ENCODE data around the gene TSEN15. TPM values are rescaled to one million over a fixed set of nuclear protein-coding genes. Genes with fewer than 3 reads are reported as not detected.
A peak's percentile ranks its signal among the peaks of the same experiment; 100 is the strongest.

TSEN15 gene
- total and polyA plus RNA-seq, 2 of the 13 experiments (the other 11 are each of a cell fraction or from before 2014, with no cell fraction given): 25.6 to 35.8 TPM

DNA sequence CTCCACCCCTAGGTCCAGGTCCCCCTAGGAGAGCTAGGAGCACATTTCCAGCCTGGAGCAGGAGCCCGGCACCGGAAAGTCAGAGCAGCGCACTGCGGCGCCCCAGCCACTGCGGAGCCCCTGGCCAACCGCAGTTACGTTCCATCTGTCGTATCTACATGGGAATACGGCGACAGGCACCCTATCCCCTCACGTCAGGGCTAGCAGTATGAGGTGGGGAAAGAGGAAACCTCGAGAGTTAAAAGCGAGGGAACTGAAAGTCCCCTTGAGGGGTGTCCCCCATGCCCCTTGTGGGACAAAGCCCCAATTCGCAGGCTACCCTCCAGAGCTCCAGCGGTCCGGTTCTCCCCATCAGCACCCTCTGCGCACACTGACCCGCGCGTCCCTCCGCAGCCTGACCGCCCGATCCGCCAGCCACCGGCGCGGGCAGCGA lies 15.0 kb upstream of the TSEN15 start (continued):
- TF ChIP-seq, protein P1, sequence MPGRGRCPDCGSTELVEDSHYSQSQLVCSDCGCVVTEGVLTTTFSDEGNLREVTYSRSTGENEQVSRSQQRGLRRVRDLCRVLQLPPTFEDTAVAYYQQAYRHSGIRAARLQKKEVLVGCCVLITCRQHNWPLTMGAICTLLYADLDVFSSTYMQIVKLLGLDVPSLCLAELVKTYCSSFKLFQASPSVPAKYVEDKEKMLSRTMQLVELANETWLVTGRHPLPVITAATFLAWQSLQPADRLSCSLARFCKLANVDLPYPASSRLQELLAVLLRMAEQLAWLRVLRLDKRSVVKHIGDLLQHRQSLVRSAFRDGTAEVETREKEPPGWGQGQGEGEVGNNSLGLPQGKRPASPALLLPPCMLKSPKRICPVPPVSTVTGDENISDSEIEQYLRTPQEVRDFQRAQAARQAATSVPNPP (CRISPR knock-in tag; IDR thresholded peaks at IDR 0.05): no peak
- TF ChIP-seq ZNF768 (CRISPR knock-in tag; IDR thresholded peaks at IDR 0.05): 0 out of 2 replicates have a peak, but pooled peaks have one; percentile 12
- TF ChIP-seq, protein P2, sequence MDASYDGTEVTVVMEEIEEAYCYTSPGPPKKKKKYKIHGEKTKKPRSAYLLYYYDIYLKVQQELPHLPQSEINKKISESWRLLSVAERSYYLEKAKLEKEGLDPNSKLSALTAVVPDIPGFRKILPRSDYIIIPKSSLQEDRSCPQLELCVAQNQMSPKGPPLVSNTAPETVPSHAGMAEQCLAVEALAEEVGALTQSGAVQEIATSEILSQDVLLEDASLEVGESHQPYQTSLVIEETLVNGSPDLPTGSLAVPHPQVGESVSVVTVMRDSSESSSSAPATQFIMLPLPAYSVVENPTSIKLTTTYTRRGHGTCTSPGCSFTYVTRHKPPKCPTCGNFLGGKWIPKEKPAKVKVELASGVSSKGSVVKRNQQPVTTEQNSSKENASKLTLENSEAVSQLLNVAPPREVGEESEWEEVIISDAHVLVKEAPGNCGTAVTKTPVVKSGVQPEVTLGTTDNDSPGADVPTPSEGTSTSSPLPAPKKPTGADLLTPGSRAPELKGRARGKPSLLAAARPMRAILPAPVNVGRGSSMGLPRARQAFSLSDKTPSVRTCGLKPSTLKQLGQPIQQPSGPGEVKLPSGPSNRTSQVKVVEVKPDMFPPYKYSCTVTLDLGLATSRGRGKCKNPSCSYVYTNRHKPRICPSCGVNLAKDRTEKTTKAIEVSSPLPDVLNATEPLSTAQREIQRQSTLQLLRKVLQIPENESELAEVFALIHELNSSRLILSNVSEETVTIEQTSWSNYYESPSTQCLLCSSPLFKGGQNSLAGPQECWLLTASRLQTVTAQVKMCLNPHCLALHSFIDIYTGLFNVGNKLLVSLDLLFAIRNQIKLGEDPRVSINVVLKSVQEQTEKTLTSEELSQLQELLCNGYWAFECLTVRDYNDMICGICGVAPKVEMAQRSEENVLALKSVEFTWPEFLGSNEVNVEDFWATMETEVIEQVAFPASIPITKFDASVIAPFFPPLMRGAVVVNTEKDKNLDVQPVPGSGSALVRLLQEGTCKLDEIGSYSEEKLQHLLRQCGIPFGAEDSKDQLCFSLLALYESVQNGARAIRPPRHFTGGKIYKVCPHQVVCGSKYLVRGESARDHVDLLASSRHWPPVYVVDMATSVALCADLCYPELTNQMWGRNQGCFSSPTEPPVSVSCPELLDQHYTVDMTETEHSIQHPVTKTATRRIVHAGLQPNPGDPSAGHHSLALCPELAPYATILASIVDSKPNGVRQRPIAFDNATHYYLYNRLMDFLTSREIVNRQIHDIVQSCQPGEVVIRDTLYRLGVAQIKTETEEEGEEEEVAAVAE (CRISPR knock-in tag; IDR thresholded peaks at IDR 0.05; ENCODE audit: borderline replicate concordance): no peak
- TF ChIP-seq, protein P3, sequence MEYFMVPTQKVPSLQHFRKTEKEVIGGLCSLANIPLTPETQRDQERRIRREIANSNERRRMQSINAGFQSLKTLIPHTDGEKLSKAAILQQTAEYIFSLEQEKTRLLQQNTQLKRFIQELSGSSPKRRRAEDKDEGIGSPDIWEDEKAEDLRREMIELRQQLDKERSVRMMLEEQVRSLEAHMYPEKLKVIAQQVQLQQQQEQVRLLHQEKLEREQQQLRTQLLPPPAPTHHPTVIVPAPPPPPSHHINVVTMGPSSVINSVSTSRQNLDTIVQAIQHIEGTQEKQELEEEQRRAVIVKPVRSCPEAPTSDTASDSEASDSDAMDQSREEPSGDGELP (IDR thresholded peaks at IDR 0.05; ENCODE audit: borderline replicate concordance, low read depth): no peak
- TF ChIP-seq, protein P4, sequence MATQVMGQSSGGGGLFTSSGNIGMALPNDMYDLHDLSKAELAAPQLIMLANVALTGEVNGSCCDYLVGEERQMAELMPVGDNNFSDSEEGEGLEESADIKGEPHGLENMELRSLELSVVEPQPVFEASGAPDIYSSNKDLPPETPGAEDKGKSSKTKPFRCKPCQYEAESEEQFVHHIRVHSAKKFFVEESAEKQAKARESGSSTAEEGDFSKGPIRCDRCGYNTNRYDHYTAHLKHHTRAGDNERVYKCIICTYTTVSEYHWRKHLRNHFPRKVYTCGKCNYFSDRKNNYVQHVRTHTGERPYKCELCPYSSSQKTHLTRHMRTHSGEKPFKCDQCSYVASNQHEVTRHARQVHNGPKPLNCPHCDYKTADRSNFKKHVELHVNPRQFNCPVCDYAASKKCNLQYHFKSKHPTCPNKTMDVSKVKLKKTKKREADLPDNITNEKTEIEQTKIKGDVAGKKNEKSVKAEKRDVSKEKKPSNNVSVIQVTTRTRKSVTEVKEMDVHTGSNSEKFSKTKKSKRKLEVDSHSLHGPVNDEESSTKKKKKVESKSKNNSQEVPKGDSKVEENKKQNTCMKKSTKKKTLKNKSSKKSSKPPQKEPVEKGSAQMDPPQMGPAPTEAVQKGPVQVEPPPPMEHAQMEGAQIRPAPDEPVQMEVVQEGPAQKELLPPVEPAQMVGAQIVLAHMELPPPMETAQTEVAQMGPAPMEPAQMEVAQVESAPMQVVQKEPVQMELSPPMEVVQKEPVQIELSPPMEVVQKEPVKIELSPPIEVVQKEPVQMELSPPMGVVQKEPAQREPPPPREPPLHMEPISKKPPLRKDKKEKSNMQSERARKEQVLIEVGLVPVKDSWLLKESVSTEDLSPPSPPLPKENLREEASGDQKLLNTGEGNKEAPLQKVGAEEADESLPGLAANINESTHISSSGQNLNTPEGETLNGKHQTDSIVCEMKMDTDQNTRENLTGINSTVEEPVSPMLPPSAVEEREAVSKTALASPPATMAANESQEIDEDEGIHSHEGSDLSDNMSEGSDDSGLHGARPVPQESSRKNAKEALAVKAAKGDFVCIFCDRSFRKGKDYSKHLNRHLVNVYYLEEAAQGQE (IDR thresholded peaks at IDR 0.05; ENCODE audit: borderline replicate concordance in 1 of 2, low read depth in 1 of 2, low read length in 2 of 2): no peak
- TF ChIP-seq, protein P5, sequence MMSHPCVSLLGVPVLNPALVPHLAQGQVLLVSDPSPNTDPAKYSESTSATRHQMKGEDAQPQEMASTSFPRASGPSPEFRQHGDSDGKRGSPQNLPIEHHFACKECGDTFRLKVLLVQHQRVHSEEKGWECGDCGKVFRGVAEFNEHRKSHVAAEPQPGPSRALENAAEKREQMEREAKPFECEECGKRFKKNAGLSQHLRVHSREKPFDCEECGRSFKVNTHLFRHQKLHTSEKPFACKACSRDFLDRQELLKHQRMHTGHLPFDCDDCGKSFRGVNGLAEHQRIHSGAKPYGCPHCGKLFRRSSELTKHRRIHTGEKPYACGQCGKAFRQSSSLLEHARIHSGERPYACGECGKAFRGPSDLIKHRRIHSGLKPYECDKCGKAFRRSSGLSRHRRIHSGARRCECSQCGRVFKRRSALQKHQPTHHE (CRISPR knock-in tag; IDR thresholded peaks at IDR 0.05; ENCODE audit: borderline replicate concordance): no peak
- no peak for TF ChIP-seq MED8 (CRISPR knock-in tag; IDR thresholded peaks at IDR 0.05; ENCODE audit: insufficient replicate concordance)
- TF ChIP-seq RAD21 (CRISPR knock-in tag; IDR thresholded peaks at IDR 0.05): no peak
- TF ChIP-seq ZNF672 (CRISPR knock-in tag; IDR thresholded peaks at IDR 0.05): no peak
- TF ChIP-seq SALL2 (CRISPR knock-in tag; IDR thresholded peaks at IDR 0.05): no peak
- TF ChIP-seq ATF7 (IDR thresholded peaks at IDR 0.05): no peak
- TF ChIP-seq ATF7 (CRISPR knock-in tag; IDR thresholded peaks at IDR 0.05): no peak
- TF ChIP-seq PHF21A (CRISPR knock-in tag; IDR thresholded peaks at IDR 0.05): no peak
- TF ChIP-seq STAG1 (CRISPR knock-in tag; IDR thresholded peaks at IDR 0.05): no peak
- TF ChIP-seq, protein P6, sequence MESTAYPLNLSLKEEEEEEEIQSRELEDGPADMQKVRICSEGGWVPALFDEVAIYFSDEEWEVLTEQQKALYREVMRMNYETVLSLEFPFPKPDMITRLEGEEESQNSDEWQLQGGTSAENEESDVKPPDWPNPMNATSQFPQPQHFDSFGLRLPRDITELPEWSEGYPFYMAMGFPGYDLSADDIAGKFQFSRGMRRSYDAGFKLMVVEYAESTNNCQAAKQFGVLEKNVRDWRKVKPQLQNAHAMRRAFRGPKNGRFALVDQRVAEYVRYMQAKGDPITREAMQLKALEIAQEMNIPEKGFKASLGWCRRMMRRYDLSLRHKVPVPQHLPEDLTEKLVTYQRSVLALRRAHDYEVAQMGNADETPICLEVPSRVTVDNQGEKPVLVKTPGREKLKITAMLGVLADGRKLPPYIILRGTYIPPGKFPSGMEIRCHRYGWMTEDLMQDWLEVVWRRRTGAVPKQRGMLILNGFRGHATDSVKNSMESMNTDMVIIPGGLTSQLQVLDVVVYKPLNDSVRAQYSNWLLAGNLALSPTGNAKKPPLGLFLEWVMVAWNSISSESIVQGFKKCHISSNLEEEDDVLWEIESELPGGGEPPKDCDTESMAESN (CRISPR knock-in tag; conservative IDR thresholded peaks at IDR 0.05): no peak

Measured in HepG2 (cell line).